ENCODE data around the gene GALNT17.

GALNT17 gene

DNA sequence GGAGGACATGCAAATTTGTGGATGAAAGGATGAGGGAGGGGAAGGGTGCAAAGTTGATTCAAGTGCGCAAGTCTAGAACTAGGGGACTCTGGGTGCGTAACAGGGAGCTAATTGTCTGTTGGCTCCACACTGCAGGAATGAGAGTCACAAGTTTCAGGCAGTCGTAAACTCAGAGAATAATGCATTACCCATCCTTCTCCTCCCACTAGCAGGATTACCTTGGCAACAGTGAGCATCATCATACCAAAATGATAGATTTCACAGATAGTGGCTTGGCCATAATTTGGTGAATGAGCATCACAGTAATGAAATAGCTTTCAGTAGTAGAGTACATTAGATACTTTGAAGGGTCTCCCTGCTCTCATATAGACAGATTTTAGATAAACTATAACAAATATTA, 565.5 kb downstream of the GALNT17 start:
- H3K27ac ChIP-seq: no peak overlapping the region
- TF ChIP-seq CTCF (conservative IDR thresholded peaks at IDR 0.05): no peak

DNA sequence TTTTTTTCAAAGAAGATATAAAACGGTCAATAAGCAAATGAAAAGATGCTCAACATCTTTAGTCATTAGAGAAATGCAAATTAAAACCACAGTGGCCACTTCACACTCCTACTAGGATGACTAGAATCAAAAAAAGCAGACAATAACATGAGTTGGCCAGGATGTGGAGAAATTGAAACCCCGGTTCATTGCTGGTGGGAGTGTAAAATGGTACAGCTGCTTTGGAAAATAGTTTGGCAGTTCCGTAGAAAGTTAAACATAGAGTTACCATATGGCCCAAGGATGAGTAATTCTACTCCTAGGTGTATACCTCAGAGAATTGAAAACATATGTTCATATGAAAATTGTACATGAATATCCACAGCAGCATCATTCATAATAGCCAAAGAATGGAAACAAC, 573.3 kb downstream of the GALNT17 start:
- no peak for TF ChIP-seq CTCF (conservative IDR thresholded peaks at IDR 0.05)
- no peak overlapping the region for H3K27ac ChIP-seq

DNA sequence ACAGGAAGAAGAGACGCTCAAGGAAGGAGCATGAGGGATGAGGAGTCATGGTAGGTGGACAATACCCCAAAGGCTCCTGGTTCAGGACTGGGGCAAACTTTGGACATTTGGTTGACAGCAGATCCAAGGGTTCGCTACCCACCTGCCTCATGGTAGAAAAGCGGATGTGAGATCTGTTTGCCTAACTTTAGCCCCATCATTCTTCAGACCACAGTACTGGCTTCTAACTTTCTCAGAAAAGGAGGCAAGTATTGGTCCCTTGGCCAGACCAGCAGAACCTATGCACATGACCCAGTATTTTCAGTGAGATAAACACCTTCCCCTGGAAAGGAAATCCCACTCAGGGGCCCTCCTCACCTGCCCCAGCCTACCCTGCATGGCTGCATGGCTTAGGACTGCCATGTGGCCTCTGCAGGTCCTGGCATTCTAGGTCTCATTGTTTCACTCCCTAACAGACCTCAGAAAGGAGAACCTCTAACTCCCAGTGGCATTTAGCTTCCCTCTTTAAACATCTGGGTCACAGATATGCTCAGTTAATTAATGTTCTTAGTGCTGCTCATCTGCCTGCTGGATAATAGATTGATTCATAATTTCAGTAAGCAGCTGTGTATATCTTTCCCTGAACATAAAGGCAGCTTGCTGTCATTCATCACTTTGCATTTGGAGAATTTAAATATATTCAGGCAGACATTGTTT, 574.1 kb downstream of the GALNT17 start:
- no peak overlapping the region for H3K27ac ChIP-seq
- no peak for TF ChIP-seq CTCF (conservative IDR thresholded peaks at IDR 0.05)

GRCh38 chr7:71706597-71706975, 574.6 kb downstream of the GALNT17 start:
- H3K27ac ChIP-seq: no peak overlapping the region
- no peak for TF ChIP-seq CTCF (conservative IDR thresholded peaks at IDR 0.05)

GRCh38 chr7:71707041-71707440, 575.1 kb downstream of the GALNT17 start:
- TF ChIP-seq CTCF (conservative IDR thresholded peaks at IDR 0.05): no peak
- H3K27ac ChIP-seq: no peak overlapping the region

GRCh38 chr7:71708710-71709109, 576.8 kb downstream of the GALNT17 start:
- TF ChIP-seq CTCF (conservative IDR thresholded peaks at IDR 0.05): no peak
- no peak overlapping the region for H3K27ac ChIP-seq

GRCh38 chr7:71710442-71710841, 578.5 kb downstream of the GALNT17 start:
- no peak for TF ChIP-seq CTCF (conservative IDR thresholded peaks at IDR 0.05)
- H3K27ac ChIP-seq: no peak overlapping the region
